ENCODE measurements around the gene CCDC90B. TPM values are rescaled to one million over a fixed set of nuclear protein-coding genes. Genes with fewer than 3 reads are reported as not detected.

The CCDC90B gene, protein sequence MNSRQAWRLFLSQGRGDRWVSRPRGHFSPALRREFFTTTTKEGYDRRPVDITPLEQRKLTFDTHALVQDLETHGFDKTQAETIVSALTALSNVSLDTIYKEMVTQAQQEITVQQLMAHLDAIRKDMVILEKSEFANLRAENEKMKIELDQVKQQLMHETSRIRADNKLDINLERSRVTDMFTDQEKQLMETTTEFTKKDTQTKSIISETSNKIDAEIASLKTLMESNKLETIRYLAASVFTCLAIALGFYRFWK
- total RNA-seq: 146 TPM

GRCh38 chr11:83285771-83286528 is at the start of gene CCDC90B:
Gene CCDC90B (minus strand): TSS chr11:83286367. CDS start chr11:83285972, 395 bp downstream.

Small RNA genes within 50 kb of the gene (small RNA-seq; reads per million reads assigned to genes)
- not detected for gene AP000873.5 (ENCODE audit: low replicate concordance)

Other genes starting within 250 kb of the CCDC90B start
- 53.5 TPM for gene RAB30, start 214.5 kb downstream of the CCDC90B start, total RNA-seq
- 100 TPM for gene PCF11, start 129.2 kb downstream of the CCDC90B start, total RNA-seq
- 8.1 TPM for gene ANKRD42, start 92.7 kb downstream of the CCDC90B start, total RNA-seq